GM18507 (cell line): ENCODE measurements around the gene ERP44.
"Not testable (repeated sequence)": the region's sequence is repeated elsewhere in the genome, so short reads cannot be mapped to it uniquely, and the experiment has no call there.

Experiments used
- DNase-seq: peaks from one replicate; pipeline ENCODE4 v3.0.0; 2011; ENCODE audit warnings: low read depth; ENCODE audit not compliant: insufficient read length; ENCODE audit errors: extremely low spot score
- FAIRE-seq: peaks from 2 replicates; lab custom pipeline; 2011; peaks lifted over from hg19 to GRCh38; lab: Jason Lieb, UNC

ERP44 gene

GRCh38 chr9:100028201-100028784, 70.5 kb downstream of the ERP44 start:
- FAIRE-seq = peak; percentile 87
- peak; percentile 25 for DNase-seq

- no peak for FAIRE-seq
- no peak for DNase-seq
These were observed 71.3 kb downstream of the ERP44 start for GRCh38 chr9:100027543-100027942.

- FAIRE-seq (no peak), DNase-seq (no peak)
These were observed 76.9 kb downstream of the ERP44 start for GRCh38 chr9:100021931-100022330.

- DNase-seq (no peak), FAIRE-seq (peak; percentile 53)
These were observed 78.5 kb downstream of the ERP44 start for GRCh38 chr9:100020121-100020795.

- FAIRE-seq = no peak
- no peak for DNase-seq
These were observed 79.3 kb downstream of the ERP44 start for GRCh38 chr9:100019541-100019940.

GRCh38 chr9:100014846-100015245, 84.0 kb downstream of the ERP44 start:
- FAIRE-seq = no peak
- no peak for DNase-seq

GRCh38 chr9:100013573-100013972, 85.2 kb downstream of the ERP44 start:
- DNase-seq = no peak

GRCh38 chr9:100012279-100012678, 86.5 kb downstream of the ERP44 start:
- no peak for DNase-seq

More at GRCh38 chr9:100013573-100013972, 85.2 kb downstream of the ERP44 start:
- FAIRE-seq = no peak

GRCh38 chr9:100011062-100011681, 87.6 kb downstream of the ERP44 start:
- peak; percentile 81 for FAIRE-seq
- peak; percentile 26 for DNase-seq

More at GRCh38 chr9:100012279-100012678, 86.5 kb downstream of the ERP44 start:
- FAIRE-seq = no peak

GRCh38 chr9:99999797-100000196, 99.0 kb downstream of the ERP44 start:
- FAIRE-seq = no peak
- no peak for DNase-seq

GRCh38 chr9:99998866-99999265, 99.9 kb downstream of the ERP44 start:
- DNase-seq (no peak), FAIRE-seq (no peak)

GRCh38 chr9:99998266-99998665, 100.5 kb downstream of the ERP44 start:
- FAIRE-seq (no peak), DNase-seq (no peak)

- FAIRE-seq, DNase-seq: not testable (repeated sequence)
These were observed 108.3 kb downstream of the ERP44 start for GRCh38 chr9:99990508-99990907.

- FAIRE-seq (no peak), DNase-seq (no peak)
These were observed 112.2 kb downstream of the ERP44 start for GRCh38 chr9:99986642-99987041.

GRCh38 chr9:99980598-99980997, 118.2 kb downstream of the ERP44 start:
- DNase-seq (no peak), FAIRE-seq (no peak)

- no peak for DNase-seq
- FAIRE-seq = no peak
These were observed 120.6 kb downstream of the ERP44 start for GRCh38 chr9:99978221-99978620.

GRCh38 chr9:99977033-99977792, 121.6 kb downstream of the ERP44 start:
- FAIRE-seq = no peak

GRCh38 chr9:99973455-99973854, 125.3 kb downstream of the ERP44 start:
- DNase-seq = no peak
- no peak for FAIRE-seq

More at GRCh38 chr9:99977033-99977792, 121.6 kb downstream of the ERP44 start:
- no peak for DNase-seq

- DNase-seq = no peak
- no peak for FAIRE-seq
These were observed 127.4 kb downstream of the ERP44 start for GRCh38 chr9:99971410-99971809.

- no peak for DNase-seq
- FAIRE-seq = no peak
These were observed 128.3 kb downstream of the ERP44 start for GRCh38 chr9:99970481-99970880.
